HG02938 (cell line): ENCODE measurements around the gene CARD11.

ENCODE experiments used
- ATAC-seq: cut with Tn5 transposase; IDR thresholded peaks from one replicate; pipeline ENCODE4 v1.9.1; 2021; ENCODE audit warnings: mild to moderate bottlenecking, moderate library complexity; ENCODE audit not compliant: unreplicated experiment

The CARD11 gene

DNA sequence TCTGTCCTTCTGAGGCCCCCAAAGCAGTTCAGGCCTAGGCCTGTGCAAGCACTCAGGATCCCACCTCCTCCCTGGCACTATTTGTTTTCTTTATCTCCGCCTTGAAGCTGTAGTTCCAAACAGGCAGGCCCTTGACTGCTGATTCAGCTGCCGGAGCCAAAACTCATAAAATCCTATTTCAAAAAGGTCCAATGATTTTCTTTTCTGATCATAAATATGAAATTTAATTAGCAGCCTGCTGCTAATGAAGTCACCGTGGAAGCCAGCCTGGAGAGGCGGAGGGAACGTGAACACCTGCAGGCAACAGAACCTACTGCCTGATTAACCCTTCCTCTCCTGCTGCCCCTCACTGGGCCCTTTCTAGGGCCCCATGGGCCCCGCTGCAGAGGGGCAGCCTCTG lies 60.1 kb downstream of the CARD11 start:
- ATAC-seq: no peak

DNA sequence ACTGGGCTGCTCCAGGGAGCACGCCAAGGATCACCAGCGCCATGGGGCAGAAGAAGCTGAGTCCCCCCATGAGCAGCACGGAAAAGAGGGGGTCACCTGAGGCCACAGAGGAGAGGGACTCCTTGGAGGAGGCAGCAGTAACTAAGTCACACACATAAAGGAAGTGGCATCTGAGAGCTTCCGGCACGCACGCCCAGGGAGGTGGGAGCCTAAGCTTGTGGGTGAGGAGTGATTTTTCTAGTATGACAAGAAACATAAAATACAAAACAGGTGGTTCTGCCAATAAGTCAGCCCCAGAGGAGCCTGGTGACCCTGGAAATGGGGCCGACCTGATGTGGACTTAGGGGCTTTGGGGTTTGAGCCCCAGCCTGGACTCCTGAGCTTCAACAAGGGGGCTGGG lies 60.8 kb downstream of the CARD11 start:
- no peak for ATAC-seq

DNA sequence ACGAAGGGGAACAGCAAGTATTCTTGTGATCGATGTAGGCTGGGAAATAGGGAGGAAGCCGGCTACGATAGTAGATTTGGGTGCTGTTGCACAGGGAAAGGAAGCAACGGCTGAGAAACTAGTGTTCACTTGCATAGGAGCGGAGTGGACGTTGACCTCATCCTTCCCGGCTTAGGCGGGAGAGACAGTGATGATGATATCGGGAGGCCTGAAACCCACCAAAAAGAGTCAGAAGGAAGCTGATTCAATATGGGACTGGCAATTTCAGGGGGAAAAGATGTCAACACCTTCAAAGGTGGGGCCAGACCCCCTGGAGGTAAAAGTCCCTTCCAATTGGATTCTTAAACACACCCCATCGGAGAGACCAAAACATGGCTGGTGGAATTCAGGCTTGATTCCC lies 61.3 kb downstream of the CARD11 start:
- no peak for ATAC-seq

DNA sequence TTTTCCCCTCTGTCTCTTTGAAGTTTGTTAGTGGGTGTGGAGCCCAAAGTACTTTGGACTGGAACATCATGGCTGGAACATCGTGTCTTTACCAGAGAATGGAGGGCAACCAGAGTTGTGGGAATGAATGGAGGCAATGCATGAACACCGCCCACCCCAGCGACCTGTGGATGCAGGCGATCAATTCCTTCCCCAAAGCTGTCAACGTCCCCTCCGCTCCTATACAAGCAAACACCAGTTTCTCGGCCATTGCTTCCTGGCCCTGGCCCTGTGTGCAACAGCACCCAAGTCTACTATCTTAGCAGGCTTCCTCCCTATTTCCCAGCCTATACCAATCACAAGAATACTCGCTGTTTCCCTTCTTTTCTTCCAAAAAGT lies 62.6 kb downstream of the CARD11 start:
- ATAC-seq: no peak

DNA sequence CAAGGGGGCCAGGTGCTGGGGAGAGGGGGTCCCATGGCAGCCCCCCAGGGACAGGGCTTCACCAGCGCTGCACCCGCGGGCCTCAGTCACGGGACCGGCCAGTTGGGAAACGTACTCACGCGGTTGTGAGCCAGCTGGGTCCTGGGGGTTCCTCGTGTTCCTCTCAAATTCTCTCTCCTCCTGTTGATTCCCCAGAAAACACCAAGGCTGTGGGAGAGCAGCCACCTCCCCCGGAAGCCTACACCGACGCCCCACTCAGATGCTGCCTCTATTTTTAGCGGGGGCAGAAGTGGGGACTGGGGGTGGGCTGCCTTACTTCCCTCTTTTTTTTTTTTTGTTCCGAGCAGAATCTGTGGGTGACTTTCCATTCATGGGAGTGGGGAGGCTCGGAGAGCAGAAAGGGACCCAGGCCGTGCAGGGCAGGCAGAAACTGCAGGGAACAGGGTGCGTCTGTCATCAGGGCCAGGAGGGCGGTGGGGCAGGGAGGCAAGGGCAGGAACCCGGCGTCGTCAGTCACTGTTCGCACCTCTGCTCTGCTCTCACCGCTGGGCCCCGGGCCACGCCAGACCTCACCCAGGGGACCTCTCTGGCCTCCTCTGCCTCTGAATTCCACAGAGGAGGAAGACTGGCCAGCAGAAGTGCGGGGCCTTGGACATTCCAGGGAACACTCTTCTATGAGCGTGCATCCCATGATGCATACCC lies 63.1 kb downstream of the CARD11 start:
- no peak for ATAC-seq

DNA sequence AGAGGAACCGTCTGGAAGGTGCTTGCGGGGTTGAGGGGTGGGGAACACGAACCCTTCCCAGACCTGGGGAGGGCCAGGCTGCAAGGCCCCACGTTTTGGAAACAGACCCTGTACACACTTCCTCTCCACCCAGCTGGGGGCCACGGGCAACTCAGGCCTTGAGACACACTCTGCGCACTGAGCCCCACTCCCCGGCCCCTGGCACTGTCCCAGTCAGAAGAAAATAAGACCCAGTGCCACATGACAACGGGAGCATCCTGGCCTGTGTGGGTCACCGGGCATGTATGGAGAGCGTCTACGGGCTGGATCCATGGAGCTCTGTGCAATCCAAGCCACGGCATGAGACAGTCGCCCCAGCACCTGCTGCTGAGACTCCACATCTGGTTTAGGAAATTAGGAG lies 63.7 kb downstream of the CARD11 start:
- ATAC-seq: no peak

DNA sequence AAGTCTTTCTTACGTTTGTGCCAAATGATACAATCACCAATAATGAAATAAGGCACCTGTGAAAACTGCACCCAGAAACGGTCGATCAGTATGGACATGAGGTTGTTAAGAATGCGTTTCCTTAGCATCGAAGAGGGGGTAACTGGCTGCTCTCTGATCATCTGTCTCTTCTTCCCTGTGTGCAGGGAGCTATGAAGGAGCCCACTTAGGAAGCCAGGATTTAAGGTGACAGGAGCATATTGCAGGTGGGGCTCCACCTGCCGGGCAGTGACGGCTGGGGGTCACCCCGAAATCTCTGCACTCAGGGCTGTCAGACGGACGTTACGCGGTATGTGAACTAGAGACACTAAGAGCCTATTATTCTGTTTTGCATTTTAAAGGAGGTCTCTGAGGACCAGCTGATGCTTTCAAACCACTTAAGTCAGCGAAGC lies 64.5 kb downstream of the CARD11 start:
- ATAC-seq: peak; percentile 32

- ATAC-seq: peak; percentile 85
Observed at GRCh38 chr7:2978408-2978807, 65.3 kb downstream of the CARD11 start.

DNA sequence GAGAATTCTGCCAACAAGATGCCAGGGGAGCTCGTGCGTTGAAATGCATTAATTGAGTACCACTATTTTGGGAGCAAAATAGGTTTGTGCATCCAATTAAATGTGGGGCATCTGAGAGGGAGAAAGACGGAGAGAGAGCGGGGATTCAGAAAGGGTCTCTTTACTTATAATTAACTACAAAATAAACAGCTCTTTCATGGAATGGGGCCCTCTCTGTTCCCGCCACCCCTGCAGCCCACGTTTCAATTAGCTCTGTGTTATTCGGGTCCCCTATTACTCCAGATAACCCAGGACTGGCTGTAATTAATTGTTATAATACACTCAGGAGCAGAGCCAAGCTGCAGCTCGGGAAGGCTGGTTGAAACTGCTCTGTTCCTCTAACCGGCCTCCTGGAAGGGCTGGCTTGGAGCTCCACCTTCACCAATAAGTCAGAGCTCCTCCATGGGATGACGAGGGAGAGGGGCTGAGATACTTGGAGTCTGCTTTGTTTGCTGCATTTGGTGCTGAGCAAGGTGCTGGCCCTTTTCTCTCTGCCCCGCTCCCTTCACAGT lies 67.8 kb downstream of the CARD11 start:
- no peak for ATAC-seq

DNA sequence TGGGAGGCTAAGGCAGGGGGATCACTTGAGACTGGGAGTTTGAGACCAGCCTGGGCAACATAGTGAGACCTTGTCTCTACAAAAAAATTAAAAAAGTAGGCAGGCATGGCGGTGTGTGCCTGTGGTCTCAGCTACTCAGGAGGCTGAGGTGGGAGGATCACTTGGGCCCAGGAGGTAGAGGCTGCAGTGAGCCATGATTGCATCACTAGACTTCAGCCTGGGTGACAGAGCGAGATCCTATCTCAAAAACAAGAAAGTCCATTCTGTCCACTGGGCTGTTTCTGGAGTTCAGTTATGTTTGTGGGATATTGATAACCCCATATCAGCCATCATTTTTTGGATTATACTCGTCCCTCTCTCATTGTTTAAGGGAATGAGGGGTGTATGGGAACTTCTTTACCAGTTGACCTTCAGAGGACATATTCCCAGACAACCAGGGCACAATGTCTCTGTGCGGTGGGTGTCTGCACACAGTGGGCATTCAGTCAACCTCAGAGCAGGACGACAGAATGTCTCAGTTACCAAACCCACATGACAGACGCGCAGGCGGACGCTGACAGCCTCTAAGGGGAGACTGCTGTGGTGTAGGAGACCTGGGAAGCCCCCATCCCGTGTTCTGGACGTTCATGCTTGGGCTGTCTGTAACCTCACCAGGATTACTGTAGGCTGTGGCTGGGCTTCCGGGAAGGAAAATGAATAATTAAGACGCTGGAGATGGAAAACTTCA lies 69.4 kb downstream of the CARD11 start:
- ATAC-seq: no peak

DNA sequence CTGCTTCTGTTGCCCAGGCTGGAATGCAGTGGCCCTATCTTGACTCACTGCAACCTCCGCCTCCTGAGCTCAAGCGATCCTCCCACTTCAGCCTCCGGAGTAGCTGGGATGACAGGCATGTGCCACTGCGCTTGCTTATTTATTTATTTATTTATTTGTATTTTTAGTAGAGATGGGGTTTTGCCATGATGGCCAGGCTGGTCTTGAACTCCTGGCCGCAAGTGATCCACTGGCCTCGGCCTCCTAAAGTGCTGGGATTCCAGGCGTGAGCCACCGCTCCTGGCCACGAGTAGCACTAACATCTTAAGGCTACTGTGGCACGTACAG lies 70.9 kb downstream of the CARD11 start:
- ATAC-seq: no peak

DNA sequence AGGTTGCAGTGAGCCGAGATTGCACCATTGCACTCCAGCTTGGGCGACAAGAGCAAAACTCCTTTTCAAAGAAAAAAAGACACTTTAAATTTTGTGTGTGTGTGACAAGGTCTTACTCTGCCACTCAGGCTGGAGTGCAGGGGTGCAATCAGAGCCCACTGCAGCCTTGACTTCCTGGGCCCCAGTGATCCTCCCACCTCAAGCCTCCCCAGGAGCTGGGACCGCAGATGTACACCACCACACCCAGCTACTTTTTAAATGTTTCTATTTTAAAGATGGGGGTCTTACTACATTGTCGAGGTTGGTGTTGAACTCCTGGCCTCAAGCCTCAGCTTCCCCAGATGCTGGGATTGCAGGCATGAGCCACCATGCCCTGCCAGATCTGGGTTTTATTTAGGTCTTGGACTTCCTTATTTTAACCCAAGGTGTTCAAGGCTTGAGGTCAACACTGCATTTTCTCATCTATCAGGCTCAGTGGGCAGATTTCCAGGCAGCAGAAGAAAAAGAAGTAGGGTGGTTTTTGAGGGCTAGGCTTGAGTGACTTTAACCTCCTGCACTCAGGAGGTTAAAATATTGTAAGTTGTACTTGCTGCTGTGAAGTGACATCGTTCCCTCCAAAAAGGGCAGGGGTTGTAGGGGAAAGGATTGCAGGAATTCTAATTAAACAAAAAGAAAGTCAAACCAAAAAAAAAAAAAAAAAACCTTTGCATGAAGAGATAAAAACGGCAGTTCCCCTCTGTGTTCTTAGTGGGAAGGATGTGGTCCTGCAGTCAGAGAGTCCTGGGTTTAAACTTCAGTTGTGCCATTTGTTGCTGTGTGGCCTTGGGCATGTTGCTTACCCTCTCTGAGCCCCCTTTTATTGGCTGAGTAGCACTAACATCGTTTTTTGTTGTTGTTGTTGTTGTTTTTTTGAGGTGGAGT lies 71.5 kb downstream of the CARD11 start:
- peak; percentile 75 for ATAC-seq

DNA sequence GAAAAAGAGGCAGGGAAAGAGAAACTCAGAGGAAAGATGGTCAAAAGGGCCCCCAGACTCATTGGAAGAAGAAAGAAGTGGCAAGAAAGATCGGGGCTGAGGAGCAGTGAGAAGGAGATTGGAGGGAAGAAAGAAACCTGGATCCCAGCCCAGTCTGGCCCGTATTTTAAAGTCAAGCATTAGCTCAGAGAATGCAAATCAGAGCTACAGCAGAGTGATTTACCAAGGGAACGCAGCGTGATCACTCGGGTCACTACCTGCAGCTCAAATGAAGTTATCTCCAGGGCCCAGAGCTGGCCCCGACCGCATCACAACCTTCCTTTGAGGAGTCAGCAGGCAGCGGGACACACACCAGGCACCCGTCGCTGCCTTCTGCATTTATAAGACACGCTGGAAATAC lies 72.8 kb downstream of the CARD11 start:
- no peak for ATAC-seq

- no peak for ATAC-seq
Observed at GRCh38 chr7:2970307-2970664, 73.4 kb downstream of the CARD11 start.

GRCh38 chr7:2969398-2970306 lies 74.0 kb downstream of the CARD11 start:
- ATAC-seq: no peak

- ATAC-seq: no peak
Observed at GRCh38 chr7:2968616-2969397, 74.9 kb downstream of the CARD11 start.

GRCh38 chr7:2968176-2968575 lies 75.5 kb downstream of the CARD11 start:
- ATAC-seq: no peak

GRCh38 chr7:2967705-2968104 lies 76.0 kb downstream of the CARD11 start:
- no peak for ATAC-seq

DNA sequence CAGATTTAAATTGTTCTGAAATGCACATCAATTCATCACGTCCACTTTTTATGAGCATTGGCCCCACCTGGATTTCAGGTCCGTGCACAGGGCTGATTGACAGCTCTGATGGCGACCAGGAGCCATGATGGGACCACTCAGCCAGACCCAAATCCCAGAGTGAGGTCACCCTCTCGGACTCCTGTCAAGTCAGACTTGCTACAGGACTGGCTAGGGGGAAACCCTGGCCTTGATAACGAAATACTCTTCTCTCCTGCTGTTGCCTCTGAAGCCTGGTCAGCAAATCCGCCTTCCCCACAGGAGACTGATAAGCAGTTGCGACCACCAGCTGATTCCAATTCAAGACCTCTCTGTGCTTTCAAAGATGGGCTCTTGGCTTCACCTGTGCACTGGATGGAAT lies 76.4 kb downstream of the CARD11 start:
- ATAC-seq: no peak
